H1 (cell line): ENCODE measurements around the gene ADRA2B. TPM values are rescaled to one million over a fixed set of nuclear protein-coding genes. Genes with fewer than 3 reads are reported as not detected.

ENCODE experiments used
- BRCA1 ChIP-seq: IDR thresholded peaks from 2 replicates; pipeline ENCODE4 v1.6.1; 2012; ENCODE audit warnings: low read depth, low read length, improper control_type of control experiment
- CEBPB ChIP-seq: IDR thresholded peaks from 2 replicates; pipeline ENCODE4 v1.6.1; 2012; ENCODE audit warnings: low read depth, low read length
- CHD7 ChIP-seq: fragments of 300-600 bp; sonication (generic); IDR thresholded peaks from 2 replicates; pipeline ENCODE4 v1.7.1; 2012; ENCODE audit warnings: low read length, moderate library complexity, mild to moderate bottlenecking, inconsistent platforms; ENCODE audit not compliant: insufficient replicate concordance
- CREB1 ChIP-seq: IDR thresholded peaks from 2 replicates; pipeline ENCODE4 v1.6.1; 2012; ENCODE audit warnings: inconsistent platforms
- GABPA ChIP-seq: IDR thresholded peaks from 2 replicates; pipeline ENCODE4 v1.6.1; 2011; ENCODE audit warnings: mild to moderate bottlenecking, low read length, moderate library complexity, borderline replicate concordance; ENCODE audit not compliant: insufficient read depth
- HDAC6 ChIP-seq: IDR thresholded peaks from one replicate; pipeline ENCODE4 v1.7.1; 2012; ENCODE audit warnings: low read depth, mild to moderate bottlenecking, inconsistent platforms, low read length, moderate library complexity
- JUND ChIP-seq: IDR thresholded peaks from 2 replicates; pipeline ENCODE4 v1.6.1; 2011; ENCODE audit warnings: mild to moderate bottlenecking, improper control_type of control experiment, low read length
- KDM1A ChIP-seq: fragments of 200-600, 300-600 bp; sonication (generic); IDR thresholded peaks from 2 replicates; pipeline ENCODE4 v1.7.1; 2016; ENCODE audit warnings: mild to moderate bottlenecking, low read length, borderline replicate concordance
- NANOG ChIP-seq: IDR thresholded peaks from 2 replicates; pipeline ENCODE4 v1.6.1; 2011; ENCODE audit warnings: low read length, low read depth, mild to moderate bottlenecking, inconsistent platforms; ENCODE audit not compliant: insufficient read depth, poor library complexity, severe bottlenecking
- POLR2AphosphoS5 ChIP-seq: IDR thresholded peaks from 2 replicates; pipeline ENCODE4 v1.6.1; 2011; ENCODE audit warnings: low read depth, low read length
- SP1 ChIP-seq: IDR thresholded peaks from 2 replicates; pipeline ENCODE4 v1.6.1; 2011; ENCODE audit warnings: low read depth, low read length
- SUZ12 ChIP-seq: fragments of 200-600 bp; sonication (generic); IDR thresholded peaks from 2 replicates; pipeline ENCODE4 v1.6.1; 2012; ENCODE audit warnings: mild to moderate bottlenecking, inconsistent platforms, low read length, moderate library complexity, mixed read lengths
- TBP ChIP-seq: IDR thresholded peaks from 2 replicates; pipeline ENCODE4 v1.6.1; 2011; ENCODE audit warnings: low read depth, low read length, improper control_type of control experiment
- polyA plus RNA-seq, 7 experiments: library from polyadenylated mRNA; depleted of rRNA in 3 of 7; stranded (reverse) in 5 of 7; unstranded in 2 of 7; fragments of >200 nt in 5 of 7; fragments of 200-250 nt in 2 of 7; gene quantifications; 1 replicate in 5 of 7; 2 replicates in 1 of 7; 4 replicates in 1 of 7; pipeline versions ENCODE4 v1.2.1 to v1.2.3, GENCODE V29; 2011 to 2013; ENCODE audit warnings: missing spikeins in 2 of 7, mixed read lengths in 2 of 7
- total RNA-seq: library from RNA; stranded (reverse); fragmentation: NEBNext Ultra II Directional; extraction: Animal tissue kit (Norgen Biotek cat#: 25700); gene quantifications from 2 replicates; pipeline ENCODE4 v1.2.1, GENCODE V29; 2021

ADRA2B gene
- total and polyA plus RNA-seq, 2 of the 8 experiments (the other 6 are each of a cell fraction or from before 2014, with no cell fraction given), result 5.8 to 6.5 TPM

DNA sequence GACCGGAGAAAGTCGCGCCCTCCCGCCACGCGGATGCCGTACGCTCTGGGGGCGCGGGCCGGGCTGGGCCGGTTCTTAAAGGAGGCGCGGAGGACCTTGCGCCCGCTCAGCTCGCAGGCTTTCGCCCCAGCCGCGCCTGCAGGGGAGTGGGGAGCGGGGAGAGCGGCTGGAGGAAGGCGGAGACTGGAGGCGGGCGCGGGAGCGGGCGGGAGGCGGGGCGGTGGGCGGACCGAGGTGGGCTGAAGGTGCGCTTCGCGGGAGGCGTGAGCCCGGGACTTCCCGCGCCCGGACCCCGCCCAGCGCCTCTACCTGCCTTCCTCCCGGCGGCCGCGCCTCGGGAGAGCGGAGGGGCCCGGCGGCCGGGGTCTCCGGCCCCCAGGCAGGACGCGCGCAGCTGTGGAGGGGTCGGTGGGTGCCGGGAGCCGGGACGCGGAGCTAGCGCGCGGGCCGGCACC is at the start of gene ADRA2B (continued):
- TF ChIP-seq CEBPB, result no peak
- TF ChIP-seq HDAC6, result no peak
- no peak for TF ChIP-seq NANOG
- TF ChIP-seq GABPA, result no peak
- TF ChIP-seq JUND, result no peak
- no peak for TF ChIP-seq SUZ12
- TF ChIP-seq POLR2AphosphoS5, result no peak
- no peak for TF ChIP-seq KDM1A
- TF ChIP-seq CHD7, result no peak
- TF ChIP-seq SP1, result no peak
- TF ChIP-seq BRCA1, result no peak
- peak; percentile 56; the same call in 1 of the 2 replicates for TF ChIP-seq TBP
- no peak for TF ChIP-seq CREB1
